ENCODE measurements around the gene MRPS10.
"Not testable (repeated sequence)": the region's sequence is repeated elsewhere in the genome, so short reads cannot be mapped to it uniquely, and the experiment has no call there.

The MRPS10 gene

GRCh38 chr6:42237857-42238256 lies 20.2 kb upstream of the MRPS10 start:
- no peak for DNase-seq (ENCODE audit: low spot score)

GRCh38 chr6:42236682-42237473 lies 19.2 kb upstream of the MRPS10 start:
- no peak for DNase-seq (ENCODE audit: low spot score)

- no peak for DNase-seq (ENCODE audit: low spot score)
These were observed 18.4 kb upstream of the MRPS10 start for GRCh38 chr6:42236030-42236429.

GRCh38 chr6:42232035-42232434 lies 14.4 kb upstream of the MRPS10 start:
- DNase-seq (ENCODE audit: low spot score) = no peak

- DNase-seq (ENCODE audit: low spot score) = peak; percentile 20
These were observed 13.0 kb upstream of the MRPS10 start for GRCh38 chr6:42230345-42231321.

GRCh38 chr6:42229506-42230119 lies 12.0 kb upstream of the MRPS10 start:
- no peak for DNase-seq (ENCODE audit: low spot score)

- DNase-seq (ENCODE audit: low spot score) = no peak
These were observed 10.6 kb upstream of the MRPS10 start for GRCh38 chr6:42228305-42228704.

- no peak for DNase-seq (ENCODE audit: low spot score)
These were observed 9.7 kb upstream of the MRPS10 start for GRCh38 chr6:42227173-42227850.

GRCh38 chr6:42226645-42227143 lies 9.0 kb upstream of the MRPS10 start:
- DNase-seq (ENCODE audit: low spot score) = peak; percentile 22

- DNase-seq (ENCODE audit: low spot score) = peak; percentile 42
These were observed 8.5 kb upstream of the MRPS10 start for GRCh38 chr6:42226161-42226611.

- no peak for DNase-seq (ENCODE audit: low spot score)
These were observed 7.8 kb upstream of the MRPS10 start for GRCh38 chr6:42225419-42225818.

GRCh38 chr6:42225029-42225339 lies 7.3 kb upstream of the MRPS10 start:
- DNase-seq (ENCODE audit: low spot score) = no peak

- peak; percentile 42 for DNase-seq (ENCODE audit: low spot score)
These were observed 6.8 kb upstream of the MRPS10 start for GRCh38 chr6:42224222-42225028.

GRCh38 chr6:42222448-42222847 lies 4.8 kb upstream of the MRPS10 start:
- no peak for DNase-seq (ENCODE audit: low spot score)

GRCh38 chr6:42221546-42221945 lies 3.9 kb upstream of the MRPS10 start:
- no peak for DNase-seq (ENCODE audit: low spot score)

GRCh38 chr6:42220807-42221206 lies 3.1 kb upstream of the MRPS10 start:
- no peak for DNase-seq (ENCODE audit: low spot score)

GRCh38 chr6:42217157-42217518 lies 523 bp downstream of the MRPS10 start:
- DNase-seq (ENCODE audit: low spot score) = no peak

GRCh38 chr6:42216495-42216894 lies 1.2 kb downstream of the MRPS10 start:
- DNase-seq (ENCODE audit: low spot score) = not testable (repeated sequence)

GRCh38 chr6:42212442-42212841 lies 5.2 kb downstream of the MRPS10 start:
- DNase-seq (ENCODE audit: low spot score) = no peak

- DNase-seq (ENCODE audit: low spot score) = no peak
These were observed 5.9 kb downstream of the MRPS10 start for GRCh38 chr6:42211726-42212125.

GRCh38 chr6:42210551-42210950 lies 7.1 kb downstream of the MRPS10 start:
- no peak for DNase-seq (ENCODE audit: low spot score)

Data from GM03348 (cell line).